ENCODE results near the gene CDH22. TPM values are rescaled to one million over a fixed set of nuclear protein-coding genes. Genes with fewer than 3 reads are reported as not detected.
A peak's percentile ranks its signal among the peaks of the same experiment; 100 is the strongest.

Gene CDH22
- total and polyA plus RNA-seq, 7 donors: 0.11 to 1.4 (median 0.53) TPM

DNA sequence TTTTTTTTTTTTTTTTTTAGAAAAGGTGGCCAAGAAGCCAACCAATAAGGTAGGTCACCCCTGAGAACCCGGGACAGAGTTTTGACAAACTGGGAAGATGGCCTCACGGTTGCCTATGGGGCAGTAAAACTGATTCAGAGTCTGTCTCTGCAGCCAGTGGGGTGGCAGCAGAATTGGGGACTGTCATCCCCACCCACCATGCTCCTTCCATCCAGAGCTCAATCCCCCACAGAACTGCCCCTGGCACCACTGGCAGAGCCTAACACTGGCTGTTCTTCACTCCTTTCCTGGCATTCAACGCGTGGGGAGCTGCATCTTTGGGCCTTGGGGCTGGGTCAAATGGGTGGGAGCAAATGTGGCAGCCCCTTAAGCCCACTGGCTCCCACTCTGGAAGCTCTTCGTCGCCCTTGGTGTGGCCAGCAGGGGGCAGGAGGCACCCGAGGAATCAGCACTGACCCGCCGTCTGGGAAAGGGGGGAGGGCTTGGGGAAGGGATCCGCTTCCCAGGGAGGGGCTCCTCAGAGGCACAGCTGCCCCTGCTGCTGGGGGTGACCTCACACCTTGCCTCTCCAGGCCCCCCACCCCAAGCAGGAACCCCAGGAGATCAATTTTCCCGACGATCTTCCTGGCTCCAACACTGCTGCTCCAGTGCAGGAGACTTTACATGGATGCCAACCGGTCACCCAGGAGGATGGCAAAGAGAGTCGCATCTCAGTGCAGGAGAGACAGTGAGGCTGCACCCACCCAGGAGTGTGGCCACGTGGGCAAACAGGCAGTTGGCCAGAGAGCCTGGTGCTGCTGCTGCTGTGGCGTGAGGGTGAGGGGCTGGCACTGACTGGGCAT lies 179.8 kb downstream of the CDH22 start:
- no peaks in the 10 kb centered on the region for H3K9me3 ChIP-seq
- ATAC-seq (peak; percentile 45 to 61 (median 56)), DNase-seq (peak in 1 of 2 donors; percentile 63)
- peaks cover 0 to 36% of the 10 kb centered on the region in 2 donors for H3K36me3 ChIP-seq (ENCODE audit: insufficient read depth in 1 of 2, low read depth in 1 of 2)
- TF ChIP-seq CTCF (IDR thresholded peaks at IDR 0.05): peak; percentile 61
- intact Hi-C loops (cut with DNase I): no loop called here
- 27 to 32% (median 28%) methylated on average over 16 of the region's 16 CpGs for WGBS, 3 donors
- H3K4me3 ChIP-seq: no peak overlapping the region
- no peaks in the 10 kb centered on the region for H3K27me3 ChIP-seq (ENCODE audit: insufficient read depth in 3 of 3, low read length in 2 of 3)
- H3K4me1 ChIP-seq: peaks cover 13% of the 10 kb centered on the region
- no peak overlapping the region for H3K27ac ChIP-seq

DNA sequence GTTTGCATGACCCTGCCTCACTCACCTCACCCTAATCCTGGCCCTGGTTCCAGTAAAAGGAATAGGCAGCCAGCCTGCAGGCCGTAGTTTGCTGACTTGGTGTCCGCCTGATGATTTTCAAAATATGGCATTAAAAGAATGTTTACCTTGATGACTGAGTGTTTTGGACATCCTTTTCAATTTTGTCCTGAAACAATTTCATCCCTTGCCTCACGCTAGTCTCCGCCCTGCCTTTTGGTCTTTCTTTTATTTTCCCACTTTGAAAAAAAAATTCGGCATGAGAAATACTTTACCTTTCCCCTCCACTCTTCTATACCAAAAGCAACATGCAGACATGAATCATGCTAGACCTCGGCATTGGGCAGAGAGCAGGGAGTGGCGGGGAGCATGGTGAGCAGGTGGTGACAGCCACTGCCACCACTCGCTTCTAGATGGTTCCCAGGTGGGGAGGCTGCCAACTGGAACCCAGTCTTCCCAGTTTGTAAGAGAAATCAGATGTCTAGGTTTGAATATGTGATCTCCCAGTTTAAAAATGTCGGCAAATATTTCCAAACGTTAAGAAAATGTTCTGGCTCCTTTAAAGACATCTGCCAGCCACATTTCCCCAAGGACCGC lies 180.8 kb downstream of the CDH22 start:
- DNase-seq (no peak), ATAC-seq (no peak)
- TF ChIP-seq CTCF (IDR thresholded peaks at IDR 0.05): no peak
- no peaks in the 10 kb centered on the region for H3K27me3 ChIP-seq (ENCODE audit: insufficient read depth in 3 of 3, low read length in 2 of 3)
- WGBS, 3 donors: 76 to 79% (median 77%) methylated on average over 11 of the region's 11 CpGs
- H3K4me3 ChIP-seq: no peak overlapping the region
- H3K27ac ChIP-seq: no peak overlapping the region
- H3K9me3 ChIP-seq: no peaks in the 10 kb centered on the region
- intact Hi-C loops (cut with DNase I): no loop called here
- H3K4me1 ChIP-seq: peaks cover 13% of the 10 kb centered on the region
- H3K36me3 ChIP-seq (ENCODE audit: insufficient read depth in 1 of 2, low read depth in 1 of 2): peaks cover 0 to 46% of the 10 kb centered on the region in 2 donors

- H3K4me3 ChIP-seq: no peak overlapping the region
- peaks cover 13% of the 10 kb centered on the region for H3K4me1 ChIP-seq
- no peaks in the 10 kb centered on the region for H3K27me3 ChIP-seq (ENCODE audit: insufficient read depth in 3 of 3, low read length in 2 of 3)
- ATAC-seq: no peak
- peaks cover 0 to 56% of the 10 kb centered on the region in 2 donors for H3K36me3 ChIP-seq (ENCODE audit: insufficient read depth in 1 of 2, low read depth in 1 of 2)
- no peak overlapping the region for H3K27ac ChIP-seq
- no peak for DNase-seq
- H3K9me3 ChIP-seq: no peaks in the 10 kb centered on the region
- WGBS, 3 donors: 60 to 75% (median 69%) methylated on average over 5 of the region's 5 CpGs
- no peak for TF ChIP-seq CTCF (IDR thresholded peaks at IDR 0.05)
- intact Hi-C loops (cut with DNase I): no loop called here
Observed at GRCh38 chr20:46126440-46127056, 181.8 kb downstream of the CDH22 start.

Other genes starting within 250 kb of the CDH22 start
- 10 to 100 TPM; 11.2 to 17.3 (median 12.4) TPM for gene NCOA5, start 218.5 kb downstream of the CDH22 start, total RNA-seq
- 10 to 100 TPM in 1 of 3 donors, 1 to 10 TPM in 2; 8.8 to 17.2 (median 9.6) TPM for gene NCOA5, start 218.5 kb downstream of the CDH22 start, polyA plus RNA-seq
- gene CD40, start 190.2 kb downstream of the CDH22 start, total RNA-seq: 1 to 10 TPM; 5.0 to 8.4 (median 7.6) TPM
- 10 to 100 TPM in 2 of 3 donors, 1 to 10 TPM in 1; 5.0 to 13.8 (median 10.9) TPM for gene CD40, start 190.2 kb downstream of the CDH22 start, polyA plus RNA-seq
- gene ELMO2, start 98.1 kb upstream of the CDH22 start, total RNA-seq: 10 to 100 TPM; 36.7 to 60.7 (median 40.3) TPM
- gene ELMO2, start 98.1 kb upstream of the CDH22 start, polyA plus RNA-seq: 10 to 100 TPM; 21.2 to 49.4 (median 40.3) TPM
- gene ZNF334, start 205.1 kb upstream of the CDH22 start, total RNA-seq: 1 to 10 TPM in 1 of 4 donors, under 1 TPM in 3; 0.27 to 1.0 (median 0.32) TPM
- gene ZNF334, start 205.1 kb upstream of the CDH22 start, polyA plus RNA-seq: under 1 TPM; 0.10 to 0.69 (median 0.27) TPM
- gene OCSTAMP, start 242.2 kb upstream of the CDH22 start, total RNA-seq: not detected
- not detected for gene OCSTAMP, start 242.2 kb upstream of the CDH22 start, polyA plus RNA-seq

Data from psoas muscle (tissue), 8 donors.